ENCODE measurements around the gene DGCR6.
"Not testable (repeated sequence)": the region's sequence is repeated elsewhere in the genome, so short reads cannot be mapped to it uniquely, and the experiment has no call there.

The DGCR6 gene

GRCh38 chr22:18960166-18960820, 54.2 kb downstream of the DGCR6 start:
- H3K4me3 ChIP-seq (ENCODE audit: low read depth, low read length), result not testable (repeated sequence)

GRCh38 chr22:18961201-18961600, 55.1 kb downstream of the DGCR6 start:
- H3K4me3 ChIP-seq (ENCODE audit: low read depth, low read length), result not testable (repeated sequence)

Data from iPS-11a (cell line).